Stimulated activated CD8-positive, alpha-beta memory T cell treated with anti-CD3 and anti-CD28 coated beads, Interleukin-12 subunit alpha, Interleukin-12 subunit beta, amount 100 ng/mL, for 4 hours (primary cell): ENCODE results near the gene NCCRP1.

ENCODE experiments used
- DNase-seq: peaks from one replicate; pipeline ENCODE4 v3.0.0-alpha.2; 2020; ENCODE audit warnings: low read depth

NCCRP1 gene

GRCh38 chr19:39180749-39181148 is 16.0 kb upstream of the NCCRP1 start:
- no peak for DNase-seq

GRCh38 chr19:39181500-39182173 is 15.1 kb upstream of the NCCRP1 start:
- no peak for DNase-seq

- DNase-seq, result no peak
These were observed 14.6 kb upstream of the NCCRP1 start for GRCh38 chr19:39182174-39182505.

- no peak for DNase-seq
These were observed 13.7 kb upstream of the NCCRP1 start for GRCh38 chr19:39183104-39183503.

GRCh38 chr19:39186391-39186790 is 10.4 kb upstream of the NCCRP1 start:
- DNase-seq, result no peak

GRCh38 chr19:39187552-39187943 is 9.2 kb upstream of the NCCRP1 start:
- no peak for DNase-seq

- no peak for DNase-seq
These were observed 7.8 kb upstream of the NCCRP1 start for GRCh38 chr19:39188960-39189359.

- DNase-seq, result no peak
These were observed 6.0 kb upstream of the NCCRP1 start for GRCh38 chr19:39190768-39191167.

- DNase-seq, result no peak
These were observed 3.9 kb upstream of the NCCRP1 start for GRCh38 chr19:39192846-39193245.

GRCh38 chr19:39193803-39194202 is 3.0 kb upstream of the NCCRP1 start:
- DNase-seq, result no peak

- DNase-seq, result no peak
These were observed 1.8 kb upstream of the NCCRP1 start for GRCh38 chr19:39194832-39195542.

GRCh38 chr19:39195755-39196154 is 1.0 kb upstream of the NCCRP1 start:
- no peak for DNase-seq

- DNase-seq, result no peak
These were observed 444 bp upstream of the NCCRP1 start for GRCh38 chr19:39196320-39196719.

GRCh38 chr19:39197808-39198207 is 1.0 kb downstream of the NCCRP1 start:
- no peak for DNase-seq

- no peak for DNase-seq
These were observed 2.3 kb downstream of the NCCRP1 start for GRCh38 chr19:39199025-39199424.

GRCh38 chr19:39200066-39200802 is 3.5 kb downstream of the NCCRP1 start:
- no peak for DNase-seq

GRCh38 chr19:39200803-39201115 is 4.0 kb downstream of the NCCRP1 start:
- DNase-seq, result no peak

- DNase-seq, result no peak
These were observed 6.2 kb downstream of the NCCRP1 start for GRCh38 chr19:39202998-39203355.

GRCh38 chr19:39203372-39204341 is 6.9 kb downstream of the NCCRP1 start, which contains the start of gene SYCN:
SYCN (minus strand) TSS chr19:39204263; CDS start chr19:39204254, 9 bp downstream.
- DNase-seq, result no peak

- DNase-seq, result no peak
These were observed 8.6 kb downstream of the NCCRP1 start for GRCh38 chr19:39205449-39205764.

GRCh38 chr19:39206122-39206521 is 9.4 kb downstream of the NCCRP1 start:
- DNase-seq, result no peak

GRCh38 chr19:39207293-39207836 is 10.6 kb downstream of the NCCRP1 start:
- no peak for DNase-seq
